Activated naive CD8-positive, alpha-beta T cell treated with anti-CD3 and anti-CD28 coated beads, Interleukin-2, amount 50 U/mL, for 16 hours (primary cell): Measurements from ENCODE around the gene PAPPA2.
"Not testable (repeated sequence)": the region's sequence is repeated elsewhere in the genome, so short reads cannot be mapped to it uniquely, and the experiment has no call there.

ENCODE experiments used
- DNase-seq: peaks from one replicate; pipeline ENCODE4 v3.0.0-alpha.2; 2020; ENCODE audit warnings: low read depth, low spot score

The PAPPA2 gene

DNA sequence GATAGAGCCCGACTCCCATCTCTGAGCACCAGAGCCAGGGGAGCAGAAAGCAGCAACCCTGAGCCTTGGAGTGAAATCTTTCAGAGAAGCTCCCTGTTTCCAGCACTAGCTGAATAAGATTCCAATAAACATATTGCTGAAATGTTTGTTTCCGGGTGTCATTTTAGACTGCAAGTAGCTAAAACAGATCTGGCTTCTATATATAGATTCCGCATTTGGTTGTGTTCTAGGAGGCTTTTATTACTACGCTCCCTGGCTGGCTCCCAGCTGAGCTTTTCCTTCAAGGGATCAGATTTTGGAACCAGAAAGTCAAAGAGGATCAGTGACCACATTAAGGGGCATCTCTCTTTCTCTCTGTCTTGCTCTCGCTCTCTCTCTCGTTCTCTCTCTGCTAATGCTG, 88.2 kb downstream of the PAPPA2 start:
- DNase-seq: no peak

DNA sequence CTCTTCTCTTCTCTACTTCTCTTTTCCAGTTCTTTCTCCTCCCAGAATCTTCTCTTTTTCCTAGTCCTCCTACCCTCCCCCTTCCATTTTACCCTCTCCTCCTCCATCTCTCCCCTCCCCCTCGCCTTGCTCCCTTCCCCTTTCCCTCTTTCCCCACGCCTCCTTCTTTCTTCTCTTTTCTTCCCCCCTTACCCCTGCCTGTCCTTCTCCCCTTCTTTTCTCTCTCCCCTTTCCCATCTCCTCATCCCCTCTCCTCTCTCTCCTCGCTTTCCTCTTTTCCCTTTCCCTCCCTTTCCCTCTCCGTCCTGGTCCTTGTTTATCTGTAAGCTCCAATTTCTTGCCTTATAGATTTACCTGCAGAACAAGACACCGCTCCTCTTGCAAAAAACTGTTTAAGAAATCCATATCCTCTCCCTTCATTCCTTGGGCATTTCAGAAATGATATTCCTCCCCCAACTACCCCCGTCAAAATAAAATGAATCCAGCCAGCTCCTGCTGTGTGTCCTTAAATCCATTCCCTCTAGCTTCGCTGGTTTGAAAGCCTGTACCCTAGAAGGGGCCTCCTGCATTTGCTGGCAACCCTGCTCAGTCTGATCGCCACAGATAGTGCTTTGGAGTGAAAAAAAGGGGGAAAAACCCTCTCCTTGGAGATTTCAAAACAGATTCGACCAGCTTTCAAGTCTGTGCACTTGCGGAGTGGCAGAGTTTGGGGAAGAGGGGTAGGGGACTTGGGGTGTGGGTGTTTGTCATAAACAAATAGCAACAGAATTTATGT, 89.4 kb downstream of the PAPPA2 start:
- DNase-seq: no peak

DNA sequence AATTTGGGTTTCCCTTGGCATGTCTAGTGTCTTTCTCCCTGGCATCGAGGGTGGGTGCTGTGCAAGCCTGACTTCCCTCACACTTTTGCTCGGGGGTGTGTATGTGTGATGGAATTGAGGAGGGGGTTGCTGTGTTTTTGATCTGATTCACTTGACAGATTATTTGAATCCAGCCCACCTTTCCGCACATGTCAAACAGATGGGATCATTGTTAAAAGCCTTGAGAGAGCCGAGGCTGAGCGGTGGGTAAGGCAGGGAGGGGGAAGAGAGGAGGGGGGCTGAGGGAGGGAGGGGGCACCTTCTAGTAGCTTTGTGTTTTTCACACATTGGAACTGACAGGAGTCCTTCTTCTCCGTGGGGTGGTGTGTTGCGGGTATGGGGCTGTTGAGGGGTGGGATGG, 90.0 kb downstream of the PAPPA2 start:
- no peak for DNase-seq

- no peak for DNase-seq
These were observed 93.3 kb downstream of the PAPPA2 start for GRCh38 chr1:176556288-176556687.

DNA sequence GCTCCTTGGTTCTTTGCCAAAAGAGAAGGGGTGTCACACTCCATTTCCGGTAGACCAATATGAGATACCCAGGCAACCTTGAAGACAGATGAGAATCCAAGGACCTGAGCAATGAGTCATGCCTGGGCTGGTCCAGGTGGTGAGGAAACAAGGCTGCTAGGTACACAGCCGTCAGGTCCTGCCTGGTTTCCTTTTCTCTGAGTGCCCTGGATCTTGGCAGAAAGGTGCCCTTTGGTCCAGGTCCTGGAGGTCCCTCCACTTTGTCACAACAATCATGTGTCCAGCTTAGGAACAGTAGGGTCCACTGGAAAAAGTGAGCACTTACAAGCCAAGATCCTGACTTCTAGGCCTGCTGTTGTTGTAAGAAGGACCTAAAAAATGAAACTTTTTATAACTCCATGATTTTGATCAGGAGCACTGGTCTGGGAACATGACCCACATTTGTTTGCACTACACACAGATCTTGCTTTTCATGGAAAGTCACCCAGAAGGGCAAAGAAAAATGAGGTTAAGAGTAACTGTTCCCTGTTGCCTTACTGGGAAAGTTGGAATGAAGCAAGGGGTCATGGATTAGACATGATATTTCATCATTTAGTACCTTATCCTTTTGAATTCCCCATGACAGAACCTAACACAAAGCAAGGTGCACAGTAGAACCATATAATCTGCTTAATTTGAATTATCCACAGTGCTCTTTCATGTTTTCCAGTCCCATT, 94.7 kb downstream of the PAPPA2 start:
- DNase-seq: no peak

- no peak for DNase-seq
These were observed 95.6 kb downstream of the PAPPA2 start for GRCh38 chr1:176558561-176558960.

DNA sequence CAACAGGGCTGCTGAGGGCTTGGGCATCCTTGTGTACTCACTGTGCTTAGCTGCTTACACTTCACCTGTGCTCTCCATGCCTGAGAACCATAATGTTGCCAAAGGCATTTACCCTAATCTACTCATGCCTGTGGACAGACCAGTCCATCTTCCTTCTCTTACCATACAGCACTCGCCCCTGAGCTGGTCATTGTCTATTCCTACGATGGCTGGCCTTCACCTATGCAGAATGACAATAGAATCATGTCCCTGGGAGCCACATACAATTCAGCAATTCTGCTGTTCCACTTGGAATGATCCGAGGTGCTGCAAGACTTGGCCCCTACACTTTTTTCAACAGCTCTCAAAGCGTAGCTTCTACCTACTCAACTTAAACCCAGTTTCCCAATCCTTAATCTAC, 96.5 kb downstream of the PAPPA2 start:
- no peak for DNase-seq

- no peak for DNase-seq
These were observed 96.9 kb downstream of the PAPPA2 start for GRCh38 chr1:176559878-176560277.

DNA sequence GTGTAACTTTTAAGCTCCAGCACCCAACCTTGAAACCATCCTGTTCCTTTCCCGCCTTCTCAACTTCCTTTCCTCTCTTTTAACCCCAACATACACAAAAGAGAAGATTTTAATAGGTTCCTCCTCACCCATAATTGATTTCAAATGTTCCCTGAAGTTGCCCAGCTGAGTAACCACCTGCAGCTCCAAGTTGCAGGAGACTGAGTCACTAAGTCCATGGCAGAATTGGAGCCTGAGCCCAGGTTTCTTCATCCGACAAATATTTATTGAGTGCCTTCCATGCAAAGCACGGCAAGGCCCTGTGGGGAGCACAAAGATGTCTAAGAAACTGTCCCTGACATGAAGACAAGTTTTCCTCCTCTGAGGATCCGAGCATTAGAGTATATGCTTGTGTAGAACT, 97.7 kb downstream of the PAPPA2 start:
- no peak for DNase-seq

- DNase-seq: not testable (repeated sequence)
These were observed 98.8 kb downstream of the PAPPA2 start for GRCh38 chr1:176561761-176562160.

GRCh38 chr1:176566004-176566975, 103.3 kb downstream of the PAPPA2 start:
- DNase-seq: no peak

DNA sequence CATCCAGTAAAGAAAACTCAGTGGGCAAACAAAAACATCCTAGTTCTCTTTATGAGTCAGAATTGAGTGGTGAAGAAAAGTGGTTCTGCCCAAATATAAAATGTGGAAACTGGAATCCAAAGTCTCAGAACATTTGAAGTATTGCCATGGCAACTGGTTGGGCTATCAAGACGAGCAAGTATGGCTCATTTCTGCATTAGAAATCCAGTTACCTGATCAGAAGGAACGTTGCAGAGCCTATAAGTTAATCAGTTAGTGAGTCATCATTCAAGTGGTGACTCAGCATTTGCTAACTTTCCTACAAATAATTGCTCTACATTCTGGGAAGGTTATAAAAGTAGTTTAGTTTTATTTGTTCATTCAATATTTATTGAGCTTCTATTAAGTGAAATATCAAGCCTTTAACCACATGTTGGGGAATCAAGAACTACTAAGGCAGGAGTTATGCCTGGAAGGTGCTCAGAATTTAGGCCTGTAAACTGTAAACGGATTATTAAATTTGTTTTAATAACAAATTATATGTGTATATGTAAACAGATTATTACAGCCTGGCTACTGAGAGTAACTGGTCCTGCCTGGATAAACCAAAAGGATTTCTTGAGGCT, 104.3 kb downstream of the PAPPA2 start:
- DNase-seq: no peak

DNA sequence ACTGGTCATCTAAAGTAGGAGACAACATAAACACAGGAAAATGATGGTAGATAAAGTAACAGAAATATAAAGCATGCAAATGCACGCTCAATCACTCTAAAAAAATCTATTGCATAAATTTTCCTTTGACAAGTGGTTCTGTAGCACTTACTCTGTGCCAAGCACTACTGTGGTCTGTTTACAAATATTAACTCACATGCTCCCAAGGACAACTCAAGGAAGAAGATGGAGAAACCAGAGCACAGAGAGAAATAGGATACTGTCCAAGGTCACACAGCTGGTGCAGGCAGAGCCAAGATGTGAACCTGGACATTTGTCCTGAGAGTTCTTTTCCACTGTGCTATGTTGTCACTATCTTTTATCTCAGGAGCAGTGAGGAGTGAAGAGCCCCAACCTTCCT, 105.2 kb downstream of the PAPPA2 start:
- no peak for DNase-seq

GRCh38 chr1:176574756-176575155, 111.8 kb downstream of the PAPPA2 start:
- DNase-seq: no peak

DNA sequence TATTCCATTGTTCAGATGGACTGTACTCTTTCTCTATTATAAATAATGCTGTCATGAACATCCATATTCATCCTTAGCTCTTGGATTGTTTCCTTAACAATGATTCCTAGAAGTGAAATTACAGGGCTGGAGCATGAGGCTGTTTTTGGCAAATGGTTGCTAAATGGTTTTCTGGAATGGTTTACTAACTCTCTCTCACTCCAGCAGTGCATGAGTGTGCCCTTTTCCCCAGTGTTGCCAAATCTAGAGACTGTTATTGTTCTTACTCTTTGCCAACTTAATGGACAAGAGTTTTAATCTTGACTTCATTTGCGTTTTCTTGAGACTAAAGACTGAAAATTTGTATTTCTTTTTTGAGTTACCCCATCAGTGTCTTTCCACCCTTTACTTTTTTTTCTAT, 113.0 kb downstream of the PAPPA2 start:
- no peak for DNase-seq

GRCh38 chr1:176576670-176577069, 113.7 kb downstream of the PAPPA2 start:
- DNase-seq: no peak

GRCh38 chr1:176577646-176578197, 114.7 kb downstream of the PAPPA2 start:
- no peak for DNase-seq

DNA sequence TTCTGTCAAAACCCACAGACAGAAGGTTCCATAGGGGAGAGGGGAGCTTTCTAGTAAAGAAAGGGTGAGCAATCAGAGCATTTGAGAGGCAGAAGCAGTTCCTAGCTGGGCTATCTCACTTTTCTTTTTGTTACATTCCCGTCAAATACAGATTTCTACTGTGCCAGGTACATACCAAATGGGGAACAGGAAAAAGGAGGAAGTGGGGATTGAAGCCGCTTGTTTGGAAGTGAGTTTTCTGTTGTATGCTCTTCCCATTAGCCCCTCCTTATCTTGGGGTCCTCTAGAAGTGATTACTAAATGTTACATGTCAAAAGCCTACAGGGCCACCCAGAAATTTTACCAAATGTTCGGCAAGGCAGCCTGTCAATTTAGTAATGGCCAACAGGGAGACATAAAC, 116.1 kb downstream of the PAPPA2 start:
- DNase-seq: no peak

DNA sequence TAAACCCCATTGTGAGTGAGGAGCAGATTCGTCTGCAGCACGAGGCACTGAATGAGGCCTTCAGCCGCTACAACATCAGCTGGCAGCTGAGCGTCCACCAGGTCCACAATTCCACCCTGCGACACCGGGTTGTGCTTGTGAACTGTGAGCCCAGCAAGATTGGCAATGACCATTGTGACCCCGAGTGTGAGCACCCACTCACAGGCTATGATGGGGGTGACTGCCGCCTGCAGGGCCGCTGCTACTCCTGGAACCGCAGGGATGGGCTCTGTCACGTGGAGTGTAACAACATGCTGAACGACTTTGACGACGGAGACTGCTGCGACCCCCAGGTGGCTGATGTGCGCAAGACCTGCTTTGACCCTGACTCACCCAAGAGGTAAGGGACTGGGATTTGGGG, 132.2 kb downstream of the PAPPA2 start:
- DNase-seq: no peak

DNA sequence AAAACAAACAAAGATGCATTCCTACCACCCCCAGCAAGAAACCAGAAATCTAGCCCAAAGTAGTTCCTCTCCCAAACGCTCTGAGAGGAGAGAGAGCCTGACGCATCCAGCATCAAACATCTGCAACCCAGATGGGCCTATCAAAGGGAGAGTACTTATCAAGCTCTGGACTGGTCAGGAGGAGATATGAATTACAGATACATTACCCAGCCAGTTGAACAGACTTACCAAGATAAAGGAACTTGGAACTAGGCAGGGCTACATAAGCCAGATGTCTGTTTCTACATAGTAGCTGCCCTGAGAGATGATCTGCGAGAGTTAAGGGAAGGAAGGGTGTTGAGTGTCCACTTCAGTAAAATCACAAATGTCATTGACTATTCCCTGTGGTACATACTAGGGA, 138.4 kb downstream of the PAPPA2 start:
- no peak for DNase-seq

GRCh38 chr1:176602388-176603004, 139.5 kb downstream of the PAPPA2 start:
- DNase-seq: no peak
